A673 (cell line): ENCODE results near the gene SLC25A45.

ENCODE experiments used
- CTCF ChIP-seq: fragments of 300-800, 200-600 bp; sonication (generic); conservative IDR thresholded peaks from 2 replicates; pipeline ENCODE4 v1.5.1; 2017; ENCODE audit warnings: low read depth, mild to moderate bottlenecking, antibody characterized with exemption, low read length, moderate library complexity, mixed read lengths
- EZH2 ChIP-seq: fragments of 200-600 bp; sonication (generic); IDR thresholded peaks from 2 replicates; pipeline ENCODE4 v1.6.1; 2017; ENCODE audit warnings: borderline replicate concordance, low read depth, mild to moderate bottlenecking, mixed read lengths, antibody characterized with exemption, low read length; ENCODE audit not compliant: poor library complexity, severe bottlenecking

GRCh38 chr11:65357856-65358356 lies 24.5 kb downstream of the SLC25A45 start:
- TF ChIP-seq CTCF = no peak
- TF ChIP-seq EZH2 = no peak
